ENCODE measurements around the gene TAB2.

The TAB2 gene

GRCh38 chr6:149317644-149318571 lies at the start of gene TAB2:
Gene TAB2 (plus strand): TSS chr6:149317712. CDS start chr6:149369998, 52,286 bp downstream.
- no peak for DNase-seq (ENCODE audit: low read depth)
- TF ChIP-seq CTCF (IDR thresholded peaks at IDR 0.05; ENCODE audit: control insufficient read depth, insufficient read depth, low read depth, low read length, missing control alignments) = no peak
- peak within 1 kb of the TSS; percentile 66 for H3K4me3 ChIP-seq (ENCODE audit: control insufficient read depth, low read depth, low read length)

- TF ChIP-seq CTCF (IDR thresholded peaks at IDR 0.05; ENCODE audit: control insufficient read depth, insufficient read depth, low read depth, low read length, missing control alignments) = no peak
Observed at GRCh38 chr6:149268146-149268545, 49.4 kb upstream of the TAB2 start.

GRCh38 chr6:149268768-149269167 lies 48.7 kb upstream of the TAB2 start:
- no peak for TF ChIP-seq CTCF (IDR thresholded peaks at IDR 0.05; ENCODE audit: control insufficient read depth, insufficient read depth, low read depth, low read length, missing control alignments)

More at GRCh38 chr6:149268146-149268545, 49.4 kb upstream of the TAB2 start:
- no peak overlapping the region for H3K4me3 ChIP-seq (ENCODE audit: control insufficient read depth, low read depth, low read length)
- no peak for DNase-seq (ENCODE audit: low read depth)

GRCh38 chr6:149270616-149271015 lies 46.9 kb upstream of the TAB2 start:
- no peak for TF ChIP-seq CTCF (IDR thresholded peaks at IDR 0.05; ENCODE audit: control insufficient read depth, insufficient read depth, low read depth, low read length, missing control alignments)
- no peak for DNase-seq (ENCODE audit: low read depth)
- H3K4me3 ChIP-seq (ENCODE audit: control insufficient read depth, low read depth, low read length) = no peak overlapping the region

More at GRCh38 chr6:149268768-149269167, 48.7 kb upstream of the TAB2 start:
- no peak overlapping the region for H3K4me3 ChIP-seq (ENCODE audit: control insufficient read depth, low read depth, low read length)
- no peak for DNase-seq (ENCODE audit: low read depth)

- DNase-seq (ENCODE audit: low read depth) = peak; percentile 35
- TF ChIP-seq CTCF (IDR thresholded peaks at IDR 0.05; ENCODE audit: control insufficient read depth, insufficient read depth, low read depth, low read length, missing control alignments) = no peak
- no peak overlapping the region for H3K4me3 ChIP-seq (ENCODE audit: control insufficient read depth, low read depth, low read length)
Observed at GRCh38 chr6:149271348-149272340, 45.9 kb upstream of the TAB2 start.

GRCh38 chr6:149273318-149273717 lies 44.2 kb upstream of the TAB2 start:
- no peak for TF ChIP-seq CTCF (IDR thresholded peaks at IDR 0.05; ENCODE audit: control insufficient read depth, insufficient read depth, low read depth, low read length, missing control alignments)
- DNase-seq (ENCODE audit: low read depth) = no peak
- H3K4me3 ChIP-seq (ENCODE audit: control insufficient read depth, low read depth, low read length) = no peak overlapping the region
